T-helper 22 cell (primary cell): ENCODE results near the gene UTP25.

Experiments
- DNase-seq: peaks from one replicate; pipeline ENCODE4 v3.0.0-alpha.2; 2020; ENCODE audit warnings: low read depth

The UTP25 gene

DNA sequence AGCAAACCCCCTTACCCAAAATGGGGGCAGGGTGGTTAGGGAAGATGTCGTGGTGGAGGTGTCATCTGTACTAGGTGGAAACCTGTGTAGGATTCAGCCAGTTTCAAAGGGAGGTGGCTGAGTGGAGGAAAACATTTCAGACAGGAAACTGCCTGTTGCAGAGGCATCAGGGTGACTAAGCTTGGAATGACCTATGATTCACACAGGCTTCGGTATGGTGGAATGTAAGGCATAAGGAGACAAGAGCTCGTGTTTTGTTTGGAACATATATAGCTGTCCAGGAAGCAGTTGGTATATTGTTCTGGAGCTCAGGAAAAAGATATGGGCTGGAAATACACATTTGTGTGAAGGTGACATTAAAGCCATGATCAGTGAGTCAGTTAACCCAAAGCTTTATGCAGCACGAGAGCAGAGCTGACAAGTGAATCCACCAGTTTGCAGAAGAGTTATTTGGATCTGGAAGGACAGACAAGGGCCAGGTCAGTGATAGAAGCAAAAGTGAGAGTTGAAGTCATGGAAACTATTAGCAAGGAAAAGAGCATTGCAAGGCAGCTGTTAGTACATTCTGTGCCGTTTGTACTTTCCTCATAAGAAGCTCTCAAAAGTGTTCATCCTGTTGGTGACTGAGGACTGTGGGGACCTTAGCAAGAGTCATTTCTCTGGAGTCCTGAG, 12.2 kb downstream of the UTP25 start:
- no peak for DNase-seq

DNA sequence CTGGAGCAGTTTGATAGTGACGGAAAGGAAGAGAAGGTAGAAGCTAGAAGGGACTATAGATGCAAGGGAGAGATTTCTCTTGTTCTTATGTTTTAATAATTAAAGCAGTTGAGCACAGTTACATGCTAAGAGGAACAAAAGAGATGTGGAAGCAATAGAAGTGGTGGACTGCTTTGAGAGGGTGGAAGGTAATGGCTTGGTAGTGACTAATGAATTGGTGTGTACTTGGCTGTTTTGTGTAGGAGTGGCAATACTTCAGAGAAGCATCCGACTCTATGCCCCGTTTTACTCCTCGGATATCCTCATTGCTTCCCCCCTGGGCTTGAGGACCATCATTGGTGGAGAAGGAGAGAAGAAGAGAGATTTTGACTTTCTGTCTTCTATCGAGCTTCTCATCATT, 12.8 kb downstream of the UTP25 start:
- no peak for DNase-seq

DNA sequence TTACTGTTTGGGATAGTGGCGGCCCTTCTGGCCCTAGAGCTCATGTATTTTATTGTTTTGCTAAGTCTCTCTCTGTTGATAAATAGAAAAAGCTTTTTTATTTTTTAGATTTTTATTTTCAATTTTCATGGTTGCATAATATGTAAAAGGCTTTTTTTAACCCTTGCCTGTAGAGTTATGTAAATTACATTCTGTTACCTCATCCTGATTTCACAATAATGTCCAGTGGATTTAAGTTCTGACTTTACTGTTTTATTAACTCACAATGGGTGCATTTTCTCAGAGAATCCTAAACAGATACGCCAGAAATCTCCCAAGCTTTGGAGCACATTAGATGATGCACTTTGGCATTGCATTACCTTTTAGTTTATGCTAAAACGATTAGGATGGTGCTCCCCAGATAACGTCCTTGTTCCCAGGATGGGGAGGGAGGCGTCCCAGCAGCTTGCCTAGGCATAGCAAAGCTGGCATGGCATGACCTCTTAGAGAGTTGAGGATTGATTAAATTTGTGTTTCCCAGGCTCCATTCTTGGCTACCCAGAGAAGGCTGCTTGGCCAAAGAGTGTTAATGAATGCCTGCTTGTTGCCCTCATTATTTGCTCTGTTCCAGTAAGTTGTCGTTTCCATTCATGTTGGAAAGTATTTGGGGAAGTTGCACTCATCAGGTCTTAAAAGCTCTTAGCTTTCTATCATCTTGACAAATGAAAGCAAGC, 17.1 kb downstream of the UTP25 start:
- DNase-seq, result no peak

DNA sequence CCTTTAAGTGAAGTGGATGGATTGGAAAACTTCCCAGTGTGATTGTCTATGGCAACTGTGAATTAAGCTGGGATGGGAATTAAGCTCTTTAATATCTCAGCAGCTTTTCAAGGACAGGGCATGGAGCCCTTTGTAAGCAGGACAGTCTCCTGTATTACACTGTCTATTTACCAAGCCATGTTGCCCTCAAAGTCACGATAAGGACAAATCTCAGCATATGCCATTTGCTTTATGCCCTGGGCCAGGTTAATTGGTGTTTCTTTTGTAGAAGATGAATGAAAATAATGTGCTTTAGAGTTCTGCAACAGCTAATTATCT, 17.6 kb downstream of the UTP25 start:
- no peak for DNase-seq

DNA sequence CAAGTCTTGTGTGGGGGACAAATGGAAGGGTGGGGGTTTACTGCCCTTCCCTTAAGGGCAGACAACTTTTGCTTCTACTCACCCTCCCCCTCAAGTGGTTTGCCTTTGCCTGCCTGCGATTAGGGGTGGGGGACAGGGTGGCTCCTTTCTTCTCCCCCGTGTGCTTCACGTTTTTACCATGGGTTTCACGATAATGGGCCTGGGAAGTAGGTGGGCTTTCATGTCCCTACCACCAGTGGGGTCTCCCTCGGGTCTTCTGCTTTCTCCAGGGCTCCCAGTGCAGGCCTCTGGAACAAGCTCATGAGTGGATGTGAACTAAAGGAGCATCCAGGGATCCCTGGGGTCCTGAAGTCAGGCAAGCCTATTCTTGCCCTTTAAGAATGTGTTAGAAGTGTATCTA, 21.6 kb downstream of the UTP25 start:
- DNase-seq, result no peak

DNA sequence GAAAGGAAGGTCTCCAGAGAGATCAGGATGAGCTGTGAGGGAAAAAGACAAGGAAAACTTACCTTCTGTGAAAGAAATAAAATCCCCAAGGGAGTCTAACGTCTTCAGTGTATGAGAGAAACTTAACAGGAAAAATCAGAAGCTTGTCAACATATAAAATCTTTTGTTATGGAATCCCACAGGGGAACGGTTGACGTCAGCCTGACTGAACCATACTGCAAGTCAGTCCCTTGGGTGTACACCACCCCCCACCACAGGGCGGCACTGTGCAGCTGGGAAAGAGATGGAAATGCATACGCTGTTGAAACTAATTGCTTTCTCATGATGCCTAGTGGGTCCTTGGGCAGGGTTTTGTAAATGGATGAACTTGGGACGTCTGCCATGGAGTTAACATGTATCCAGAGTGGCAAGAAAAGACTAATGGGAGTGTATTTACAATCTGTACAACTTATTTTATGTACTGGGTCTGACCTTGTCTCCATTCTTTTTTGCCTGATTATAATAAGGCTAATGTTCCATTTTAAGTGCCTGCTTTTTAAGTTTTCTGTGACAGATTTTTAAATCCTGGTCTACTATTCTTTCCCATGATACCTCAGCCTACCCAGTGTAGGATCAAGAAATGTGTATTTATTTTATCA, 22.7 kb downstream of the UTP25 start:
- no peak for DNase-seq

DNA sequence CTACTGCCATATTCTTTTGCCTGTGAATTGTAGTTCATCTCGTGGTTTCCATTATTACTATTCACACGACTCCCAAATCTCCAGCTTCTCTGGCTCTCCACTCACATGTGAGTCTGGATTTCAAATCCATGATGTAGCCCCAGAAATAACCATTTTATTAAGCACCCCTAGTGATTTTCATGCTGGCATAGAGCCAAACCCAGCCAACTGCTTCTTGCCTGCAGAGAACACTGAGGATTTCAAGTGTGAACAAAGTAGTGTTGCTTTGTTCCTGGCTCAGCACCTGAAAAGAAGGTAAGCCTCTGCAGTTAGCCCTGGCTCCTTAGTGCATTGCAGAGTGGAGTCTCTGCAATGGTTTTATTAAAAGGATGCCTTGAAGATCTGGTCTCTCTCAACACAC, 25.9 kb downstream of the UTP25 start:
- no peak for DNase-seq

DNA sequence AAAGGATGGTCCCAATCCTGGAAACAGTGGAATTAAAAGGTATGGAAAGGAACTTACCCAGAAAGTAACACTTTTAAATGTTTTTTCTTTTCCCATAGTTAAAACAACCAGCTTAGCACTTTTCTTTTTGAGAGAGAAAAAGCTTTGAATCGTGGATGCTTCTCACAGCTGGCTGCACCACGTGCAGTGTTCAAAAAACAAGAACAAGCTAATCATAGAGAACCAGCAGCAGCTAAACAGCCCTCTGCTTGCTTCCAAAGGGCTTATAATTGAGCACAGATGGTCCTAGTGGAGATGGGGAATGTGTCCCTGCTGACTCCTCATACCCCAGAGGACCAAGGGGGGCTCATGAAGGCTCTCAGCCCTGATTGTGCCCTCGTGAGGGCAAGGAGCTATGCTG, 26.4 kb downstream of the UTP25 start:
- DNase-seq, result no peak

DNA sequence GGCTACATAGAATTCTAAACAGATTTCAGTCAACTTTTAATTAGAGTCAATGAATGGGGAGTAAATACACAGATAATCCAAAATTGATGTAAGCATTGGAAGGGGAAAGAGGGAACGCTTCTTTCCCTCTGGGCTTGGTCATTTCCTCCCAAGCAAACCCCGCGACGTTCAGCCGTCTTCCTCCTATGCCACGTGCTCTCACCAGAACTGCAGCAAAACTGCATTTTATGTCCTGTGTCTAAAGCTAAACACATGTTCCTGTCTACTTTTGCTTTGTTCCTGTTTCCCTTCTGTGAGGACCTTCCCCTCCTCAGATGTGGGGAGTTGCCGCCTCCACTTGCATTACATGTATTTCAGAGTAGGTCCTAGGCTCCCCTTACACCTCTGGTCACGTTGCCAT, 27.2 kb downstream of the UTP25 start:
- no peak for DNase-seq

DNA sequence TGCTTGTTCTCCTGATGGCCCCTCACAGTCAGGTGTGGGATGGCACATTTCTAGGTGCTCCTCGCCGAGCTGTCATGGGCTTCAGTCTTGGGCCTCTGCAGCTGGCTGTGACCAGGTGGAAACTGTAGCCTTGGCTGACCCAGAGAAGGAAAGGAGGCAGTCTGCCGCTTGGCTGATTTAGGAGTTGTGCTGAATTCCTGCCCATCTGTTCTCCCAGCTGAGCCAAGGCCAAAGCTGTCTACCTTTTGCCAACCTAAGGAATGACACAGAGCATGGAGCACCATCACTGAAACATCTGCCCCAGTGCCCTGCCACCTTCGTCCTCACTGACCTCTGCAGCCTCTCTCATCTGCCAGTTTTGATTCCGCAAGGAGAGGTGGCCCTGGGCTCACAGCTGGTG, 27.9 kb downstream of the UTP25 start:
- no peak for DNase-seq

DNA sequence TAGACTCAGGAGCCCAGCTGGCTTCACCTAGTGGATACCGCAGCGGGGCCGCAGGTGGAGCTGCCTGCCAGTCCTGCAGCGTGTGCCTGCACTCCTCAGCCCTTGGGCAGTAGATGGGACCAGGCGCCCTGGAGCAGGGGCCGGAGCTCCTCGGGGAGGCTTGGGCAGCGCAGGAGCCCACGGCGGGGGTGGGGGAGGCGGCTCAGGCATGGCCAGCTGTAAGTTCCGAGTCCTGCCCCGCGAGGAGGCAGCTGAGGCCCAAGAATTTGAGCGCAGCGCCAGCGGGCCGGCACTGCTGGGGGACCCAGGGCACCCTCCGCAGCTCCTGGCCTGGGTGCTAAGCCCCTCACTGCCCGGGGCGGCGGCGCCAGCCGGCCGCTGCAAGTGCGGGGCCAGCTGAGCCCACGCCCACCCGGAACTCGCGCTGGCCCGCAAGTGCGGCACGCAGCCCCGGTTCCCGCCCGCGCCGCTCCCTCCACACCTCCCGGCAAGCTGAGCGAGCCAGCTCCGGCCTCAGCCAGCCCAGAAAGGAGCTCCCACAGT, 30.9 kb downstream of the UTP25 start:
- no peak for DNase-seq

DNA sequence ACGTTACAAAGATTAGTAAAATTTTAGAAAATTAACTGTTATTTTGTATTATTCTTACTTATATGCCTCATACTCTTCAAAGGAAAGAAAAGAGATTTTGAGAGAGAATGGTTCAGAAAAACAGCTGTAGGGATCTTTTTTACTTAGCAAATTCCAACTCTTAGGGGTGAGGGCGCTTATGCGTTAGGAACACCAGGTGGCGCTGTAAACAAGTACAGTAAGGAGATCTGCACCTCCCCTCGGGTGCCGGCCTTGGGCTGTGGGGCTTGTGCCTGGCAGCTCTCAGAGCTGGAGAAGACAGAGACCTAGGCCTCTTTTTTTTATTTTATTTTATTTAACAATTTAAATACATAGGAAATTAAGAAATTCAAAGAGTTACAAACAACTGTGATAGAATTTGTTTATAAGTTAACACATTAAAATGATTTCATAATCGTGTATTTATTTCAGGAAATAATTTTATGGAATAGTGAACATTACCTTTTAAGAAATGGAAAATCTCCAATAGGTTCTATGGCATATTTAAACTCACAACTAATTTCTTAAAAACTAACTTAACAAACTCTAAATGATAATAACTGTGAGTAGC, 32.6 kb downstream of the UTP25 start:
- DNase-seq, result peak; percentile 19

DNA sequence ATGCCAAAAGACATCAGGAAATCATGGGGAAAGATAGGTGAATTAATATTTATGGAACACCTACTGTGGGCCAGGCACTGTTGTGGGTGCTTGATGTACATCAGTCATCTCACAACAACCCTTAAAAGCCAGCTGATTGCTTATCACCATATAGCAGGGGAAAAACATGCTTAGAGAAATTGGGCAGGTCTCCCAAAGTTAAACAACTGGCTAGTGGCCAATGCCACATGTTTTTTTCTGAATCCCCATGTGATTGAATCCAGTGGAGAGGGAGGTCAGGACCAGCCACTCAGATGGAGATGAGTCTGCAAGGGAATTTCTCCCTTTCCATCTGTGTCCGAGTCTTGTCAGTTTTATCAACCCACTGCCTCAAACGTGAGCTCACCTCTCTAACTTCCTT, 33.5 kb downstream of the UTP25 start:
- DNase-seq, result no peak

DNA sequence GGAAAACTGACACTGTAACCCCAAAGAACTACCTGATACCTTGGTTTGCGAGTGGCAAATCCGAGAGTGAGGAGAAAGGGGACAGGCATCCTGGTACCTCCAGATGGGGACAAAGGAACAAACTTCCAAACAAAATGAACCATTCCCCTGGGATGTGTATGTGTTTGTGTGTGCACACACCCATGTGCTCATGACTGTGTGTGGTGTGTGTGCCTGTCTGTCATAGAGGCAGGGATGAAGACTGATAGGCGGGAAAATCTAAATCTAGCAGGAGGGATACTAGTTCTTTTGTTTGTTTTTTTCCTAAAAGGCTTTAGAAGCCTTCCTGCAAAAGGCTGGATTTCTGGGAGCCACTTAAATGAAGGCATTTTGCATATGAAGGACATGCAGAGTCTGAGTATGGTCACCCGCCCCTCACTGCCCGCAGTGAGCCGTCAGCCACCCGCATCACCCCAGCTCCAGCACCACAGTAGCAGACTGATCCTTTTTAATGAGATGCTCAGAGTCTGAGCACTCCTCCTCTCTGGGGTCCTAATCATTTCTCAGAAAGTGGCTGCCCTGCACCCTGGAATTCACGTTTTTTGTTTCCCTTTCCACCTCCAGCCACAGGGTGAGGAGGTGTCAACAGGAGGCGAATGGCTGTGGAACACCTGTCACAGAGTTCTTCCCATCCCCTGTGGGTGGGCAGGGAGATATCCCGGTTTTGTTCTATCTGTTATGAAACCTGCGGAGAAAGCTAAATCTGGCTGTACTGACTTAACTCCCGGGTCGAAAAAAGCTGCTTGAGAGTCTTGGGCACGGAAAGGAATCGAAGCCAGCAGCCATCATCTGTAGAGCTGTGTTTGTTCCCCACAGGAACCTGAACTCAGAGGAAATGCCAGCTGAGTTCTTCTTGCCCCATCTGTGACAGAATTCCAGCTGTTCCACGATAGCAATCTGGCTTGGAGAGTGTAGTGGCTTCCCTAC, 34.9 kb downstream of the UTP25 start:
- no peak for DNase-seq

DNA sequence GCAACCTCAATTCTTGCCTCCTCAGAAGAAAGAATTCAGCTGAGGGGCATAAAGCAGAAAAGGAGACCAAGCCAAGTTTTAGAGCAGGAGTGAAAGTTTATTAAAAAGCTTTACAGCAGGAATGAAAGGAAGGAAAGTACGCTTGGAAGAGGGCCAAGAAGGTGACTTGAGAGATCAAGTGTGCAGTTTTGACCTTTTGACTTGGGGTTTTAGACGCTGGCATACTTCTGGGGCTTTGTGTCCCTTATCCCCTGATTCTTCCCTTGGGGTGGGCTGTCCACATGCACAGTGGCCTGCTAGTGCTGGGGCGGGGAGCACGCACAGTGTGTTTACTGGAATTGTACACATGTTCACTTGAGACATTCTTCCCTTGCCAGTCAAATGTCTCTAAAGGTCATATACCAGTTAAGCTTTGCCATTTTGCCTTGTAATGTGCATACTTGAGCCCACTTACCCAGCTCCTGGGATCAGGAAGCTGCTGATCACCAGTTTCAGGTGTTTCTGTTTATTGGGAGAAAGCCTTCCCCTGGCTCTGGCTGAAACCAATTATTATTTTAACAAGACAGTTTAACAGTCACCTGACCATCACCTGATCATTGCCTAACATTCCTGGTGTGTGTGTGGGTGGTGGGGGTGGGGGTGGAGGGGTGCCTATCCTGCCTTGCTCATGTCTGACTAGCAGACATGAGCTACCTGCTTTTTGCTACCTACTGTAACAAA, 36.2 kb downstream of the UTP25 start:
- DNase-seq, result no peak

DNA sequence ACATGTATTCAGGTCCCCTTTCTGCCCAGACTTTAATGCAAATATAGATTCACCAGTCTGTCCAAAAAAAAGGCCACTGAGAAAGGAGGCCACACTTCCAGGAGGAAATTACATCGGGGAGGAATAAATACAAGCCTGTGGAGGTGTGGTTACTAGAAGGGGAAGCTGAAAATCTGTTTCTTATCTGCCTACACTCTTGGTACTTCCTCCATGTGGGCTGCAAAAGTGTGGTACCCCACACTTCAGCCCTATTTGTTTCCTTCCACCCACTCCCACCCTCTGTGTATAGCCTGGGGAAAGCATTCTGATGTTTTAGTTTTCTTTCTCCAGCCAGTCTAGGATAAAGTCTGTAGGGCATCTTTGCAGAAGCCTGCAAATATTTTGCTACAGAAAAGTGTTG, 38.4 kb downstream of the UTP25 start:
- no peak for DNase-seq

DNA sequence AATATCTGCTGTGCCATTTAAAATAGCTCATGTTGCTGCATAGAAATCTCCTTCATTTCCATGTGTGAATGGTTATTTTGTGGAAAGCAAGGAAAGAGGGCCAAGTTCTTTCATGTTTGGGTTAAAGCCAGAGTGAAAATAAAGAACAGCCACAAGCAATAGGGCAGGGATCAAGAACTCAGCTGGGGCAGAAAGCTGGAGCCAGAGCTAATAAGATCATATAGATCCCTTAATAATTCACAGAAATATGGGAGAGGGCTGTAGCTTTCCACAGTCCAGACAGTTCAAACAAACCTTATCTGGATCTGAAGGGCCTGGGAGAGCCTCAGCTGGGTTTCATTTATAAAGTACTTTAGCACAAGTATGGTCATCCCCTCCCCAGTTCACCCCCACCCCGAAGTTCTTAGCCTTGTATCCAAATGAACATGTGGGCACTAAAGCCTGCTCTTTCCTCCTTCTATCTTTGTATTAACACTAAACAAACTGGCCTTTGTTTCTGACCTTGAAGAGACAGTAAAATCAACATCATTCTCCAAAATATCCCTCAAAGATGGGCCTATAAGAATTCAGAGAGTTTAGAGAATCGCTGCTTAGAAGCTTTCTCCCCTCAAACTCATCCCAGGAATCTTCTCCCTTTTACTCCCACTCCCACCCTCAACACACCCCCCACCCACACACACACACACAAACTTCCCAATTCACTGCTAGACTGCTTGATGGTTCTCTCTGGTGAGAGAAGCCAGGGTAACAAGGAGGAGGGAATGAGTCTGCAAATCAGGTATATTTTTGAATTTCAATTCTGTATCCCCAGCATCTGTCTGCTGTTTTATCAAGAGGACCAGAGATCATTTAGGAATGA, 41.7 kb downstream of the UTP25 start:
- DNase-seq, result no peak

DNA sequence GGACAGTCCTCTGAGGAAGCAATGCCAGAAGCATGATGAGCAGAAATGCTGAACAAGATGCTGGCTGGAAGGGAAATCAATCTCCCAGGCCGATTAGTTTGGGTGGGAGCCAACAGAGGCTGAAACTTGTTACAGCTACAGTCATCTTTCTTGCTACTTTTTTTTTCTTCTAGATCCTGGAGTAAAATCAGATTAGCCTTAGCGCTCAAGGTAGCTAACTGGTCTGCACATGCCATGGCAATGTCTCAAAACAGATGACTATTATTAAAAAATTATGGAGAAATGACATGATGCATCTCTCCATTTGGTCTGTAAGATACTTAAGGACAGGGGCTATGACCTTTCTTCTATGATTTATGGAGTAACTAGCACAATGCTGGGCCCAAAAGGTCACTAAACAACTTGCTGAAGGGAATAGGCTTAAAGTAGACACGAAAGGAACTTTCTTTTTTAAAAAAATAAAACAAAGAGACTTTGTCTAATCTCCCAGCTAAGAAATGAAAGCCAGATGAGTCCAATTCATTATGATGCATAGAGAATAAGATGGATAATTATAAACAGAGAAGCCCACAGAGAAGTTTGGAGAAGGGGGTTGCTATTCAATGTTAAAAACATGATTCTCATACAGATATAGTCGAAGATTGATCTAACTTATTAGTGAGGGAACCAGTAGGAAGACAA, 42.5 kb downstream of the UTP25 start:
- no peak for DNase-seq

DNA sequence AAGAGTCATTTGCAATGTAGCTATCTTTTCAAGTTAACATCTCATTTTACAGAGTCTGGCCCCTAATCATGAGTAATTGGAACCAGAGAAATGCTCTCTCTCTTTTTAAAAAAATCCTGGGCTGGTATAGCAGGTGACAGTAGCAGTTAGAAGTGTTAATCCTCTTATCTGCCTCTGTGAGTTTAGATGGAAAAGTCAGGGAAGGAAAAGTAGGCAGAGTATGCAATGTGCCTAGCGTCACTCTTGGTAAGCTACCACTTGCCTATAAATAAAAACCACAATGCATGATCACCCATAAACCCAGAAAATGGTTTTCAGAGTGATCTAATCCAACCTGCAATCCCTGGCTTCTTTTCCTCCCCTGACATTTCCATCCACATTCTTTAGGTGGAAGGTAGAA, 43.2 kb downstream of the UTP25 start:
- DNase-seq, result no peak

DNA sequence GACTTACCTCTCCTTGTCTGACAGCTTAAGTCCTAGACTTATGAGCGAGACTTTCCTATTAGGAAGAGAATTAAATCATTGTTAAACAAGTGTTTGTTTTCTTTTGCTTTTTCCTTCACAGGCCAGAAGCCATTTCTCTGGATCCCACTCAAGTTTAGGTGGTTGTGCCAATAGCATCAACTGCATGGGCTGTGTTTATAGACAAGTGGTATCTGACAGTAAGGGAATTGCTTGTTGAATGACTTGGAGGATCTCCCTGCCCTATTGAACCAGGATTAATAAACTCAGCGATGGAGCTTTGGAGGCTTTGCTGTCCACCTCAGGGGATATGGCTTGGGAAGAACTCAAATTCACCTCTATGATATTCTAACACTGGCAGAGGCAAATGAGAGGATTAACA, 43.7 kb downstream of the UTP25 start:
- no peak for DNase-seq
